Neural cell (in vitro differentiated cells): ENCODE data around the gene PLPP1.

Source experiments
- CTCF ChIP-seq: fragments of 450-650 bp; IDR thresholded peaks from 2 replicates; pipeline ENCODE4 v1.5.1; 2014; ENCODE audit warnings: antibody characterized with exemption, mild to moderate bottlenecking, moderate library complexity; ENCODE audit not compliant: poor library complexity, severe bottlenecking
- REST ChIP-seq: IDR thresholded peaks from 2 replicates; pipeline ENCODE4 v1.6.1; 2012; ENCODE audit warnings: borderline replicate concordance

GRCh38 chr5:55541056-55541635, 6.4 kb upstream of the PLPP1 start:
- no peak for TF ChIP-seq CTCF
- no peak for TF ChIP-seq REST
